Esophagus muscularis mucosa (tissue), 4 donors: ENCODE measurements around the gene ZNF619.

ENCODE experiments used
- EP300 ChIP-seq: sonication (generic); formaldehyde crosslinking; IDR thresholded peaks from one replicate; pipeline ENCODE4 v1.6.1; 2017; ENCODE audit warnings: antibody characterized with exemption
- POLR2A ChIP-seq: fragments of 450-650 bp; IDR thresholded peaks from one replicate; pipeline ENCODE4 v1.6.1; 2017; ENCODE audit warnings: antibody characterized with exemption, moderate library complexity, mild to moderate bottlenecking, low read depth
- TF ChIP-seq, protein P1 (sequence below), 3 experiments: fragments of 200-600 bp in 2 of 3; fragments of 450-650 bp in 1 of 3; sonication (generic) in 2 of 3; IDR thresholded peaks; one replicate each; pipeline ENCODE4 v1.5.1; 2017 to 2019; ENCODE audit warnings: antibody characterized with exemption in 3 of 3, mild to moderate bottlenecking in 2 of 3, moderate library complexity in 1 of 3

DNA sequence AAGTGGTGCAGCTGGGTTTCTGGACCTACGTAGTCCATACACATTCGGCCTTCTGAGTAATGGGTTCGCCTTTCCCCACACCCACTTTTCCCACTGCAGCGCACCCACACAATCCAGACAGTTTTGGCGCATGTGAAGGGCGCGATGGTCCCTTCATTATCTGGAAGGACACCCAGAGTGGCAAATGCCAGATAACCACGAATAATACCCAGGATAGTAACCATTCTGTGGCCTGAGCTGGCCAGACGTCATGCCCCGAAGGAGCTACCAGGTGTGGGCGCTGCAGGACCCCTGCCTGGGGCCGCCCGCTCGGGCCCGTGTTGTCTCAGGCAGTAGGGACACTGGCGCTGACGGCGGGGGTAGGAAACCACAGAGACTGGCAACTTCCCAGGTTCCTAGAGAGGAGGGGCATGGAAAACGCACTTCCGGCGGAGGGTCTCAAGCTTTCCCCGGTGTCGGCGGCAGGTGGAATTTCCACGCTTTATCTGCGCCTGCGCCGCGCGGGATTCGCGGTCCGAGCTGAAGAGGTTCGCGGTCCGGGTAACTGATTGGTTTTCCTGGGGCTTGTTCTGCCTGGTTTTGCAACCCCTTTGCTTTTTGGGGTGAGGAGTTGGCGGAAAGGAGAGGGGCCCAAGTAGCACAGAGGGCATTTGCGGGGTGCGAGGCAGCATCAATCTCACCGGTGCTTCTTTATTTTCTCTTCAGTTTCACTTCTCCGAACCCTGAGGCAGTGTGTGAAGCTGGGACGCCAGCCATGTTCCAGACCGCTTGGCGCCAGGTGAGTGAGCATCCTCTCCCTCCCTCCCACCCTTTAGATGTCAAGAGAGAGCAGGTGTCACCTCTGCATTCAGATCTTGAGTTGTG lies 28.9 kb downstream of the ZNF619 start, which contains the start of gene ZNF620:
- TF ChIP-seq POLR2A (no peak), EP300 (no peak)
- TF ChIP-seq, protein P1, sequence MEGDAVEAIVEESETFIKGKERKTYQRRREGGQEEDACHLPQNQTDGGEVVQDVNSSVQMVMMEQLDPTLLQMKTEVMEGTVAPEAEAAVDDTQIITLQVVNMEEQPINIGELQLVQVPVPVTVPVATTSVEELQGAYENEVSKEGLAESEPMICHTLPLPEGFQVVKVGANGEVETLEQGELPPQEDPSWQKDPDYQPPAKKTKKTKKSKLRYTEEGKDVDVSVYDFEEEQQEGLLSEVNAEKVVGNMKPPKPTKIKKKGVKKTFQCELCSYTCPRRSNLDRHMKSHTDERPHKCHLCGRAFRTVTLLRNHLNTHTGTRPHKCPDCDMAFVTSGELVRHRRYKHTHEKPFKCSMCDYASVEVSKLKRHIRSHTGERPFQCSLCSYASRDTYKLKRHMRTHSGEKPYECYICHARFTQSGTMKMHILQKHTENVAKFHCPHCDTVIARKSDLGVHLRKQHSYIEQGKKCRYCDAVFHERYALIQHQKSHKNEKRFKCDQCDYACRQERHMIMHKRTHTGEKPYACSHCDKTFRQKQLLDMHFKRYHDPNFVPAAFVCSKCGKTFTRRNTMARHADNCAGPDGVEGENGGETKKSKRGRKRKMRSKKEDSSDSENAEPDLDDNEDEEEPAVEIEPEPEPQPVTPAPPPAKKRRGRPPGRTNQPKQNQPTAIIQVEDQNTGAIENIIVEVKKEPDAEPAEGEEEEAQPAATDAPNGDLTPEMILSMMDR (IDR thresholded peaks at IDR 0.05): peak; percentile 26 to 30 (median 28)
